GM12874 (cell line): Measurements from ENCODE around the gene F7.

ENCODE experiments used
- TF ChIP-seq, protein P1 (sequence below): IDR thresholded peaks from 2 replicates; pipeline ENCODE4 v1.5.1; 2011; ENCODE audit warnings: low read depth, mild to moderate bottlenecking, control low read depth, low read length, moderate library complexity; ENCODE audit not compliant: insufficient read depth

F7 gene

GRCh38 chr13:113105032-113105920 lies at the start of gene F7:
Gene F7, plus strand, starts transcription at chr13:113105791. Its CDS starts 51 bp downstream, at chr13:113105842.
- TF ChIP-seq, protein P1, sequence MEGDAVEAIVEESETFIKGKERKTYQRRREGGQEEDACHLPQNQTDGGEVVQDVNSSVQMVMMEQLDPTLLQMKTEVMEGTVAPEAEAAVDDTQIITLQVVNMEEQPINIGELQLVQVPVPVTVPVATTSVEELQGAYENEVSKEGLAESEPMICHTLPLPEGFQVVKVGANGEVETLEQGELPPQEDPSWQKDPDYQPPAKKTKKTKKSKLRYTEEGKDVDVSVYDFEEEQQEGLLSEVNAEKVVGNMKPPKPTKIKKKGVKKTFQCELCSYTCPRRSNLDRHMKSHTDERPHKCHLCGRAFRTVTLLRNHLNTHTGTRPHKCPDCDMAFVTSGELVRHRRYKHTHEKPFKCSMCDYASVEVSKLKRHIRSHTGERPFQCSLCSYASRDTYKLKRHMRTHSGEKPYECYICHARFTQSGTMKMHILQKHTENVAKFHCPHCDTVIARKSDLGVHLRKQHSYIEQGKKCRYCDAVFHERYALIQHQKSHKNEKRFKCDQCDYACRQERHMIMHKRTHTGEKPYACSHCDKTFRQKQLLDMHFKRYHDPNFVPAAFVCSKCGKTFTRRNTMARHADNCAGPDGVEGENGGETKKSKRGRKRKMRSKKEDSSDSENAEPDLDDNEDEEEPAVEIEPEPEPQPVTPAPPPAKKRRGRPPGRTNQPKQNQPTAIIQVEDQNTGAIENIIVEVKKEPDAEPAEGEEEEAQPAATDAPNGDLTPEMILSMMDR, result no peak

DNA sequence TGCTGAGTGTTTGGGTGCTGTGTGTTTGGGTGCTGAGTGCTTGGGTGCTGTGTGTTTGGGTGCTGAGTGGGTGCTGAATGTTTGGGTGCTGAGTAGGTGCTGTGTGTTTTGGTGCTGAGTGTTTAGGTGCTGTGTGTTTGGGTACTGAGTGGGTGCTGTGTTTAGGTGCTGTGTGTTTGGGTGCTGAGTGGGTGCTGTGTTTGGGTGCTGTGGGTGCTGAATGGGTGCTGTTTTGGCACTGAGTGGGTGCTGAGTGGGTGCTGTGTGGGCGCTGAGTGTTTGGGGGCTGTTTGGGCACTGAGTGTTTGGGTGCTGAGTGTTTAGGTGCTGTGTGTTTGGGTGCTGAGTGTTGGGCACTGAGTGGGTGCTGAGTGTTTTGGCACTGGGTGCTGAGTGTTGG lies 48.5 kb upstream of the F7 start:
- TF ChIP-seq, protein P1, result no peak

DNA sequence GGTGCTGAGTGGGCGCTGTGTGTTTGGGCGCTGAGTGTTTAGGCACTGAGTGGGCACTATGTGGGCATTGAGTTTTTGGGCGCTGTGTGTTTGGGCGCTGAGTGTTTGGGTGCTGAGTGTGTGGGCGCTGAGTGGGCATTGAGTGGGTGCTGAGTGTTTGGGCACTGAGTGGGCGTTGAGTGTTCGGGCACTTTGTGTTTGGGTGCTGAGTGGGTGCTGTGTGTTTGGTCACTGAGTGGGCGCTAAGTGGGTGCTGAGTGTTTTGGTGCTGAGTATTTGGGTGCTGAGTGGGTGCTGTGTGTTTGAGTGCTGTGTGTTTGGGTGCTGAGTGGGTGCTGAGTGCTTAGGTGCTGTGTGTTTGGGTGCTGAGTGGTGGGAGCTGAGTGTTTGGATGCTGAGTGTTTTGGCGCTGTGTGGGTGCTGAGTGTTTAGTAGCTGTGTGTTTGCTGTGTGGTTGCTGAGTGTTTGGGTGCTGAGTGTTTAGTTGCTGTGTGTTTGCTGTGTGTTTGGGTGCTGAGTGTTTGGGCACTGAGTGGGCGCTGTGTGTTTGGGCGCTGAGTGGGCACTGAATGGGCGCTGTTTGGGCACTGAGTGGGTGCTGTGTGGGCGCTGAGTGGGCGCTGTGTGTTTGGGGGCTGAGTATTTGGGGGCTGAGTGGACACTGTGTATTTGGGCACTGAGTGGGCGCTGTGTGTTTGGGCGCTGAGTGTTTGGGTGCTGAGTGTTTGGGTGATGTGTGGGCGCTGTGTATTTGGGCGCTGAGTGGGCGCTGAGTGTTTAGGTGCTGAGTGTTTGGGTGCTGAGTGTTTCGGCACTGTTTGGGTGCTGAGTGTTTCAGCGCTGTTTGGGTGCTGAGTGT lies 47.2 kb upstream of the F7 start:
- TF ChIP-seq, protein P1, result no peak

- TF ChIP-seq, protein P1, result no peak
These were observed 46.4 kb upstream of the F7 start for GRCh38 chr13:113058988-113059850.

- TF ChIP-seq, protein P1, result no peak
These were observed 45.7 kb upstream of the F7 start for GRCh38 chr13:113059891-113060290.

DNA sequence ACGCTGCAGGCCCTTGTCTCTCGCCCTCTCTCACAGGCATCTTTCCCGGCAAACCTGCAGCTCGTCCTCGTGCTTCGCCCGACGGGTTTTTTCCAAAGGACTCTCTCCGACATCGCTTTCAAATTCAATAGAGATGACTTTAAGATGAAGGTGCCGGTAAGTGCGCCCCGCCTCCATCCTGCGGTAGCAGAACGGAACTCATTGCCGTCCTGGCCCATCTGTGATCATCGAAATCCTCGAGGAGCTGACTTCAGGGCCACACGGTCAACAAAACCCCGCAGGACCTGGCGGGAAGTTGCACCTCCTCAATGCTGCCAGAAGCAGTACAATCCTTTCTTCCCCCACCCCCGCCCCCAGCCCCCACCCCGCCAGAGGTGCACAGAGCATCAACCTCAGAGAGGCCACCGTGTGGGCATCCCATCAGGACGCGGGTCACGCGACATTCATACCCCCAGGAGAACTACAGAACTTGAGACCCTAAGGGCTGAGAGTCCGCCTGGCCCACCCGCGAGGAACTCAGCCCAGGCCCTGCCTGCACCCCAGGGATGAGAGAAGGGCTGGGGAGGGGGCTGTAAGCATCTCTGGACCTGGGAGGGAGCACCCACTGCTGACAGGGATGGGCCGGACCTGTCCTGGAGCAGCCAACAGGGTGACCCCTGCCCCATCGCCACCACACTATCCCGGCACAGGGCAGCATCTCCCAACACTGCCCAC lies 44.9 kb upstream of the F7 start:
- TF ChIP-seq, protein P1, result no peak
